Measurements from ENCODE around the gene PRELID3B. TPM values are rescaled to one million over a fixed set of nuclear protein-coding genes. Genes with fewer than 3 reads are reported as not detected.
"Not testable (repeated sequence)": the region's sequence is repeated elsewhere in the genome, so short reads cannot be mapped to it uniquely, and the experiment has no call there.

The PRELID3B gene
- total RNA-seq, 1 experiment from 2014 or later = 83.4 TPM

GRCh38 chr20:59042796-59043631, 428 bp upstream of the PRELID3B start:
- H3K4me1 ChIP-seq (ENCODE audit: insufficient read depth, low read length, poor library complexity, severe bottlenecking) = peaks cover 4% of the 10 kb centered on the region
- peak overlapping the region; percentile 80 for H3K4me3 ChIP-seq (ENCODE audit: low read depth, low read length, poor library complexity, severe bottlenecking)
- no peak for TF ChIP-seq EZH2 (IDR thresholded peaks at IDR 0.05; ENCODE audit: borderline replicate concordance, low read depth, low read length, poor library complexity, severe bottlenecking)
- TF ChIP-seq CTCF (conservative IDR thresholded peaks at IDR 0.05; ENCODE audit: low read depth, low read length) = no peak
- H3K27me3 ChIP-seq (replicated peaks; ENCODE audit: insufficient read depth, low read depth, low read length, poor library complexity) = no peaks in the 10 kb centered on the region
- ChIA-PET CTCF (no interaction called here), POLR2A (ENCODE audit: low non-redundant PET) (no interaction called here)
- intact Hi-C loops (cut with micrococcal nuclease; ENCODE audit: unreplicated experiment) = no loop called here
- DNase-seq (ENCODE audit: low spot score) = peak; percentile 94
- H3K27ac ChIP-seq (ENCODE audit: low read depth, low read length, poor library complexity, severe bottlenecking) = peak overlapping the region; percentile 79
- peaks cover 5% of the 10 kb centered on the region for H3K36me3 ChIP-seq (ENCODE audit: insufficient read depth, low read length, poor library complexity, severe bottlenecking)
- no TSS peak for BruUV-seq (replicated peaks)
- no peaks in the 10 kb centered on the region for H3K9me3 ChIP-seq (ENCODE audit: low read depth, low read length, poor library complexity, severe bottlenecking)

DNA sequence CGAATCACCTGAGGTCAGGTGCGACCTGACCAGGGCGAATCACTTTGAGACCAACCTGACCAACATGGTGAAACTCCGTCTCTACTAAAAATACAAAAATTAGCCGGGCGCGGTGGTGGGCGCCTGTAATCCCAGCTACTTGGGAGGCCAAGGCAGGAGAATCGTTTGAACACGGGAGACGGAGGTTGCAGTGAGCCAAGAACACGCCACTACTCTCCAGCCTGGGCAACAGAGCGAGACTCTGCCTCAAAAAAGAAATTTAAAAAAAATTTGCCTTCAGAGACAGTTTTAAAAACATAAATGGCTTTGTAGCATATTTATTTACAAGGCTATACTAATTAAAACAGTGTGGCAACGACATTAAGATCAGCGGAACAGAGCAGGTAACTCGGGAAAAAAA, 1.1 kb downstream of the PRELID3B start:
- BruUV-seq (replicated peaks) = TSS peak; percentile 26
- POLR2A ChIA-PET (ENCODE audit: low non-redundant PET) = not testable (repeated sequence)

GRCh38 chr20:59040667-59041066, 1.9 kb downstream of the PRELID3B start:
- CTCF ChIA-PET = no interaction called here
- POLR2A ChIA-PET (ENCODE audit: low non-redundant PET) = no interaction called here
- Histone ChIP-seq H3K9me3 (ENCODE audit: low read depth, low read length, poor library complexity, severe bottlenecking) (no peaks in the 10 kb centered on the region), H3K4me1 (ENCODE audit: insufficient read depth, low read length, poor library complexity, severe bottlenecking) (peaks cover 4% of the 10 kb centered on the region), H3K36me3 (ENCODE audit: insufficient read depth, low read length, poor library complexity, severe bottlenecking) (peaks cover 28% of the 10 kb centered on the region), H3K4me3 (ENCODE audit: low read depth, low read length, poor library complexity, severe bottlenecking) (no peak overlapping the region), H3K27ac (ENCODE audit: low read depth, low read length, poor library complexity, severe bottlenecking) (no peak overlapping the region), H3K27me3 (replicated peaks; ENCODE audit: insufficient read depth, low read depth, low read length, poor library complexity) (no peaks in the 10 kb centered on the region)
- intact Hi-C loops (cut with micrococcal nuclease; ENCODE audit: unreplicated experiment) = no loop called here
- no peak for DNase-seq (ENCODE audit: low spot score)
- no TSS peak for BruUV-seq (replicated peaks)
- TF ChIP-seq CTCF (conservative IDR thresholded peaks at IDR 0.05; ENCODE audit: low read depth, low read length) = no peak

More for the DNA sequence above, 1.1 kb downstream of the PRELID3B start:
- Histone ChIP-seq H3K27ac (ENCODE audit: low read depth, low read length, poor library complexity, severe bottlenecking) (peak overlapping the region; percentile 79), H3K36me3 (ENCODE audit: insufficient read depth, low read length, poor library complexity, severe bottlenecking) (peaks cover 19% of the 10 kb centered on the region), H3K4me3 (ENCODE audit: low read depth, low read length, poor library complexity, severe bottlenecking) (peak overlapping the region; percentile 80)
- H3K27me3 ChIP-seq (replicated peaks; ENCODE audit: insufficient read depth, low read depth, low read length, poor library complexity); CTCF ChIA-PET; H3K4me1 ChIP-seq (ENCODE audit: insufficient read depth, low read length, poor library complexity, severe bottlenecking); intact Hi-C loops (cut with micrococcal nuclease; ENCODE audit: unreplicated experiment); H3K9me3 ChIP-seq (ENCODE audit: low read depth, low read length, poor library complexity, severe bottlenecking); DNase-seq (ENCODE audit: low spot score): not testable (repeated sequence)

- TF ChIP-seq EZH2 (IDR thresholded peaks at IDR 0.05; ENCODE audit: borderline replicate concordance, low read depth, low read length, poor library complexity, severe bottlenecking) = no peak
- TF ChIP-seq CTCF (conservative IDR thresholded peaks at IDR 0.05; ENCODE audit: low read depth, low read length) = no peak
- DNase-seq (ENCODE audit: low spot score) = no peak
- no peak overlapping the region for H3K4me3 ChIP-seq (ENCODE audit: low read depth, low read length, poor library complexity, severe bottlenecking)
- H3K27me3 ChIP-seq (replicated peaks; ENCODE audit: insufficient read depth, low read depth, low read length, poor library complexity) = no peaks in the 10 kb centered on the region
- peaks cover 41% of the 10 kb centered on the region for H3K36me3 ChIP-seq (ENCODE audit: insufficient read depth, low read length, poor library complexity, severe bottlenecking)
- H3K9me3 ChIP-seq (ENCODE audit: low read depth, low read length, poor library complexity, severe bottlenecking) = no peaks in the 10 kb centered on the region
- no TSS peak for BruUV-seq (replicated peaks)
- H3K27ac ChIP-seq (ENCODE audit: low read depth, low read length, poor library complexity, severe bottlenecking) = no peak overlapping the region
- intact Hi-C loops (cut with micrococcal nuclease; ENCODE audit: unreplicated experiment) = no loop called here
- ChIA-PET POLR2A (ENCODE audit: low non-redundant PET) (no interaction called here), CTCF (no interaction called here)
- H3K4me1 ChIP-seq (ENCODE audit: insufficient read depth, low read length, poor library complexity, severe bottlenecking) = peaks cover 4% of the 10 kb centered on the region
These were observed 3.4 kb downstream of the PRELID3B start for GRCh38 chr20:59039233-59039632.
